Stimulated activated naive CD4-positive, alpha-beta T cell (primary cell): ENCODE results near the gene BTBD10.

Source experiments
- DNase-seq, 6 experiments: peaks; one replicate each; lab custom pipeline; 2025; lab: John Stamatoyannopoulos, UW

Gene BTBD10

GRCh38 chr11:13338427-13339069 lies 124.5 kb downstream of the BTBD10 start:
- no peak for DNase-seq

- DNase-seq: no peak
Observed at GRCh38 chr11:13338019-13338426, 125.0 kb downstream of the BTBD10 start.
